HG03108 (cell line): ENCODE measurements around the gene PPIL4.
A peak's percentile ranks its signal among the peaks of the same experiment; 100 is the strongest.

Experiments
- ATAC-seq: cut with Tn5 transposase; IDR thresholded peaks from one replicate; pipeline ENCODE4 v1.9.1; 2021; ENCODE audit warnings: moderate library complexity; ENCODE audit not compliant: unreplicated experiment

Gene PPIL4

GRCh38 chr6:149545754-149546471 is at the start of gene PPIL4:
Gene PPIL4, minus strand, starts transcription at chr6:149546043. Its CDS starts 38 bp downstream, at chr6:149546005.
- peak; percentile 90 for ATAC-seq

- no peak for ATAC-seq
Observed at GRCh38 chr6:149593408-149593807, 47.6 kb upstream of the PPIL4 start.

- ATAC-seq = no peak
Observed at GRCh38 chr6:149592983-149593382, 47.1 kb upstream of the PPIL4 start.

- ATAC-seq = no peak
Observed at GRCh38 chr6:149586149-149586548, 40.3 kb upstream of the PPIL4 start.

- ATAC-seq = no peak
Observed at GRCh38 chr6:149581349-149581748, 35.5 kb upstream of the PPIL4 start.

GRCh38 chr6:149580880-149581279 is 35.0 kb upstream of the PPIL4 start:
- no peak for ATAC-seq

- ATAC-seq = no peak
Observed at GRCh38 chr6:149567945-149568585, 22.2 kb upstream of the PPIL4 start.

GRCh38 chr6:149567194-149567586 is 21.3 kb upstream of the PPIL4 start:
- no peak for ATAC-seq

GRCh38 chr6:149566410-149567193 is 20.8 kb upstream of the PPIL4 start:
- peak; percentile 9 for ATAC-seq

GRCh38 chr6:149565527-149566409 is 19.9 kb upstream of the PPIL4 start, which contains the start of gene GINM1:
Gene GINM1, plus strand, starts transcription at chr6:149566375. Its CDS starts 40 bp downstream, at chr6:149566415.
- ATAC-seq = peak; percentile 74

GRCh38 chr6:149563928-149564325 is 18.1 kb upstream of the PPIL4 start:
- ATAC-seq = no peak

- ATAC-seq = no peak
Observed at GRCh38 chr6:149563203-149563927, 17.5 kb upstream of the PPIL4 start.

GRCh38 chr6:149560736-149561135 is 14.9 kb upstream of the PPIL4 start:
- no peak for ATAC-seq

- no peak for ATAC-seq
Observed at GRCh38 chr6:149559389-149559788, 13.5 kb upstream of the PPIL4 start.

- ATAC-seq = no peak
Observed at GRCh38 chr6:149558029-149558428, 12.2 kb upstream of the PPIL4 start.

- no peak for ATAC-seq
Observed at GRCh38 chr6:149551920-149552319, 6.1 kb upstream of the PPIL4 start.

GRCh38 chr6:149545258-149545753 is 537 bp downstream of the PPIL4 start:
- peak; percentile 11 for ATAC-seq

GRCh38 chr6:149544646-149545257 is 1.1 kb downstream of the PPIL4 start:
- no peak for ATAC-seq

- ATAC-seq = no peak
Observed at GRCh38 chr6:149541139-149541538, 4.7 kb downstream of the PPIL4 start.
